H9 (cell line): Measurements from ENCODE around the gene PKN1. TPM values are rescaled to one million over a fixed set of nuclear protein-coding genes. Genes with fewer than 3 reads are reported as not detected.

Experiments used
- DNase-seq: peaks from one replicate; pipeline ENCODE4 v3.0.0-alpha.2; 2017
- H2AFZ ChIP-seq: one replicate; pipeline ENCODE4 v1.6.1; 2013; ENCODE audit warnings: mild to moderate bottlenecking, low read length, control low read depth, moderate library complexity
- H2AK5ac ChIP-seq: 2 replicates; pipeline ENCODE4 v1.6.1; 2013; ENCODE audit warnings: low read length, control low read depth, mixed read lengths; ENCODE audit not compliant: insufficient read length
- H2BK120ac ChIP-seq: one replicate; pipeline ENCODE4 v1.6.1; 2013; ENCODE audit warnings: low read depth, mild to moderate bottlenecking, low read length, control low read depth, inconsistent platforms; ENCODE audit not compliant: poor library complexity, severe bottlenecking
- H2BK12ac ChIP-seq: 2 replicates; pipeline ENCODE4 v1.6.1; 2013; ENCODE audit warnings: low read length, control low read depth, mixed read lengths, low read depth; ENCODE audit not compliant: insufficient read length
- H2BK15ac ChIP-seq: 2 replicates; pipeline ENCODE4 v1.6.1; 2013; ENCODE audit warnings: low read depth, low read length, control low read depth
- H2BK20ac ChIP-seq: one replicate; pipeline ENCODE4 v1.6.1; 2013; ENCODE audit warnings: low read depth, mild to moderate bottlenecking, low read length, control low read depth, inconsistent platforms; ENCODE audit not compliant: poor library complexity, severe bottlenecking
- H2BK5ac ChIP-seq: 2 replicates; pipeline ENCODE4 v1.6.1; 2013; ENCODE audit warnings: low read length, control low read depth, mixed read lengths; ENCODE audit not compliant: insufficient read length
- H3K14ac ChIP-seq: 2 replicates; pipeline ENCODE4 v1.6.1; 2013; ENCODE audit warnings: low read length, control low read depth; ENCODE audit not compliant: insufficient read depth
- H3K18ac ChIP-seq: 2 replicates; pipeline ENCODE4 v1.6.1; 2013; ENCODE audit warnings: low read depth, mild to moderate bottlenecking, mixed read lengths, low read length, control low read depth; ENCODE audit not compliant: insufficient read length
- H3K23ac ChIP-seq: 2 replicates; pipeline ENCODE4 v1.6.1; 2013; ENCODE audit warnings: low read length, control low read depth, mixed read lengths, low read depth; ENCODE audit not compliant: insufficient read length
- H3K23me2 ChIP-seq: 2 replicates; pipeline ENCODE4 v1.6.1; 2013; ENCODE audit warnings: low read depth, mild to moderate bottlenecking, mixed read lengths, low read length, control low read depth; ENCODE audit not compliant: insufficient read length, poor library complexity, severe bottlenecking
- H3K27ac ChIP-seq: 2 replicates; pipeline ENCODE4 v1.5.1; 2013; ENCODE audit warnings: low read length, control low read depth, mixed read lengths, low read depth; ENCODE audit not compliant: insufficient read length
- H3K27me3 ChIP-seq: 2 replicates; pipeline ENCODE4 v1.6.1; 2013; ENCODE audit warnings: low read length, control low read depth, inconsistent platforms; ENCODE audit not compliant: insufficient read depth
- H3K4ac ChIP-seq: 2 replicates; pipeline ENCODE4 v1.6.1; 2013; ENCODE audit warnings: low read depth, mild to moderate bottlenecking, control low read depth, inconsistent platforms, low read length, moderate library complexity
- H3K4me1 ChIP-seq: 2 replicates; pipeline ENCODE4 v1.6.1; 2013; ENCODE audit warnings: low read length, control low read depth, inconsistent platforms; ENCODE audit not compliant: insufficient read depth
- H3K4me2 ChIP-seq: 2 replicates; pipeline ENCODE4 v1.6.1; 2013; ENCODE audit warnings: low read length, control low read depth, mixed read lengths; ENCODE audit not compliant: insufficient read length, insufficient read depth
- H3K56ac ChIP-seq: 2 replicates; pipeline ENCODE4 v1.6.1; 2013; ENCODE audit warnings: low read depth, mild to moderate bottlenecking, mixed read lengths, low read length, control low read depth; ENCODE audit not compliant: insufficient read length
- H3K79me1 ChIP-seq: 2 replicates; pipeline ENCODE4 v1.6.1; 2013; ENCODE audit warnings: low read depth, mild to moderate bottlenecking, moderate library complexity, low read length, control low read depth, inconsistent platforms; ENCODE audit not compliant: insufficient read depth, poor library complexity, severe bottlenecking
- H3K79me2 ChIP-seq: 2 replicates; pipeline ENCODE4 v1.6.1; 2013; ENCODE audit warnings: low read length, control low read depth, inconsistent platforms; ENCODE audit not compliant: insufficient read depth
- H3K9ac ChIP-seq: 2 replicates; pipeline ENCODE4 v1.6.1; 2013; ENCODE audit warnings: low read length, control low read depth, mixed read lengths; ENCODE audit not compliant: insufficient read length; ENCODE audit errors: extremely low read depth
- H3K9me3 ChIP-seq: one replicate; pipeline ENCODE4 v1.6.1; 2013; ENCODE audit warnings: low read depth, low read length, inconsistent platforms; ENCODE audit not compliant: control insufficient read depth
- H3T11ph ChIP-seq: one replicate; pipeline ENCODE4 v1.6.1; 2013; ENCODE audit warnings: mild to moderate bottlenecking, low read length, control low read depth, inconsistent platforms
- H4K20me1 ChIP-seq: one replicate; pipeline ENCODE4 v1.6.1; 2013; ENCODE audit not compliant: control insufficient read depth, insufficient read length, insufficient read depth
- H4K5ac ChIP-seq: 2 replicates; pipeline ENCODE4 v1.6.1; 2013; ENCODE audit warnings: low read depth, mild to moderate bottlenecking, mixed read lengths, low read length, control low read depth; ENCODE audit not compliant: insufficient read length
- H4K8ac ChIP-seq: replicated peaks from 2 replicates; pipeline ENCODE4 v1.6.1; 2013; ENCODE audit warnings: low read length, control low read depth, mixed read lengths, low read depth; ENCODE audit not compliant: insufficient read length
- H4K91ac ChIP-seq: 2 replicates; pipeline ENCODE4 v1.6.1; 2013; ENCODE audit warnings: low read depth, mild to moderate bottlenecking, moderate library complexity, mixed read lengths, low read length, control low read depth; ENCODE audit not compliant: insufficient read length
- H3K27ac Mint-ChIP-seq, 3 experiments: 2 replicates in 2 of 3; 3 replicates in 1 of 3; pipeline ENCODE4 v1.8.0; 2020 to 2021; ENCODE audit warnings: mixed read lengths in 3 of 3, mild to moderate bottlenecking in 1 of 3, moderate library complexity in 1 of 3
- H3K27me3 Mint-ChIP-seq: 2 replicates; pipeline ENCODE4 v1.8.0; 2021; ENCODE audit warnings: low read depth, mild to moderate bottlenecking, moderate library complexity, mixed read lengths
- H3K36me3 Mint-ChIP-seq, 3 experiments: 2 replicates in 2 of 3; 3 replicates in 1 of 3; pipeline ENCODE4 v1.8.0; 2020 to 2021; ENCODE audit warnings: low read depth in 3 of 3, mixed read lengths in 3 of 3; ENCODE audit not compliant: insufficient read depth in 1 of 3
- H3K4me1 Mint-ChIP-seq, 2 experiments: 2 replicates each; pipeline ENCODE4 v1.8.0; 2020; ENCODE audit warnings: mixed read lengths in 2 of 2
- H3K4me3 Mint-ChIP-seq, 2 experiments: 2 replicates in 1 of 2; 3 replicates in 1 of 2; pipeline ENCODE4 v1.8.0; 2020 to 2021; ENCODE audit warnings: mild to moderate bottlenecking in 2 of 2, mixed read lengths in 2 of 2, moderate library complexity in 1 of 2
- H3K9me3 Mint-ChIP-seq, 2 experiments: 2 replicates in 1 of 2; 3 replicates in 1 of 2; pipeline ENCODE4 v1.8.0; 2020; ENCODE audit warnings: mild to moderate bottlenecking in 2 of 2, mixed read lengths in 2 of 2, moderate library complexity in 1 of 2
- CTCF ChIP-seq: fragments of 200-600 bp; sonication (generic); conservative IDR thresholded peaks from 3 replicates; pipeline ENCODE4 v1.8.0; 2021; ENCODE audit warnings: antibody characterized with exemption, mild to moderate bottlenecking
- WGBS: extraction: QIAGEN DNeasy Blood & Tissue Kit; methylation state at CpG from one replicate; pipeline ENCODE4 v1.1.7; 2013; ENCODE audit warnings: missing lambda C conversion rate, low lambda C conversion rate, mixed read lengths; ENCODE audit not compliant: insufficient read length; ENCODE audit errors: extremely low coverage; 5-methylcytosine and 5-hydroxymethylcytosine counted together
- total RNA-seq: library from RNA; stranded (reverse); gene quantifications from 2 replicates; pipeline ENCODE4 v1.2.1, GENCODE V29; 2021

The PKN1 gene
- total RNA-seq, 1 experiment from 2014 or later = 159 TPM

GRCh38 chr19:14393329-14393728, 39.8 kb upstream of the PKN1 start:
- Histone ChIP-seq H2AFZ (no peak overlapping the region), H2BK12ac (no peak overlapping the region), H4K8ac (no peak overlapping the region), H3K23me2 (no peaks in the 10 kb centered on the region), H3K79me2 (no peaks in the 10 kb centered on the region), H3T11ph (no peak overlapping the region), H3K27me3 (no peaks in the 10 kb centered on the region), H3K18ac (no peak overlapping the region), H3K9ac (no peak overlapping the region), H2BK15ac (no peak overlapping the region), H3K23ac (no peak overlapping the region), H3K4ac (no peak overlapping the region), H3K9me3 (no peaks in the 10 kb centered on the region), H3K27ac (no peak overlapping the region), H2BK20ac (no peak overlapping the region), H4K5ac (no peak overlapping the region), H3K56ac (no peak overlapping the region), H2AK5ac (no peak overlapping the region), H3K4me1 (no peaks in the 10 kb centered on the region), H4K20me1 (no peaks in the 10 kb centered on the region), H2BK5ac (no peak overlapping the region), H4K91ac (no peak overlapping the region), H2BK120ac (no peak overlapping the region), H3K4me2 (no peak overlapping the region), H3K14ac (no peak overlapping the region), H3K79me1 (no peaks in the 10 kb centered on the region)
- H3K27ac Mint-ChIP-seq = peak overlapping the region in 1 of 3 experiments; percentile 69; a peak in 3 of 7 replicates
- no CpG with 5 or more reads among the region's 5 CpGs for WGBS
- no peaks in the 10 kb centered on the region for H3K9me3 Mint-ChIP-seq
- no peak for TF ChIP-seq CTCF
- H3K27me3 Mint-ChIP-seq = peaks cover 8% of the 10 kb centered on the region
- H3K36me3 Mint-ChIP-seq = peaks cover 0 to 2% (median 0%) of the 10 kb centered on the region in 3 experiments; a peak in 2 of 7 replicates
- DNase-seq = peak; percentile 69
- peak overlapping the region in 1 of 2 experiments; percentile 19; a peak in 1 of 5 replicates for H3K4me3 Mint-ChIP-seq
- H3K4me1 Mint-ChIP-seq = peaks cover 11 to 15% of the 10 kb centered on the region in 2 experiments
